Measurements from ENCODE around the gene PFKL.

The PFKL gene

DNA sequence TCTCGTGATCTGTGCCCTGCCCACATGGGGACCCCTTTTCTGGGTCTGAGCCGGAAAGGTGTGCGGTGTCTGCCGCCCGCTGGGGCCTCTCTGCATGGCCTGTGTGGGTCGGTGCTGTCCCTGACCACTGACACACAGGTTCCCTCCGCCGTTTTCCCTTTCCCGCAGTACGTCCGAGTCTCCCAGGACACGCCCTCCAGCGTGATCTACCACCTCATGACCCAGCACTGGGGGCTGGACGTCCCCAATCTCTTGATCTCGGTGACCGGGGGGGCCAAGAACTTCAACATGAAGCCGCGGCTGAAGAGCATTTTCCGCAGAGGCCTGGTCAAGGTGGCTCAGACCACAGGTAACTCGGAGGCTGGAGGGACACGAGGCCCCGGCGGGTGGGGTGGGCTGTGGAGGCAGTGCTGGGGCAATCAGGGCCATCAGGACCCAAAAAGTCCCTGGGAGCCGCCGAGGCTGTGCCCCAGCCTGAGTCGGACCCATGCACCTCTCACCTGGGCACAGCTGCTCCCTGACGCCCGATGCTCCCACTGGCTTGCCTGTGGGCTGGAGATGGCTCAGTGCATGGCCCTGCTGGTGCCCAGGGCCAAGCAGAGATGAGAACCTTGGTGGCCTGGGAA is 66.8 kb downstream of the PFKL start:
- TF ChIP-seq, protein P1, sequence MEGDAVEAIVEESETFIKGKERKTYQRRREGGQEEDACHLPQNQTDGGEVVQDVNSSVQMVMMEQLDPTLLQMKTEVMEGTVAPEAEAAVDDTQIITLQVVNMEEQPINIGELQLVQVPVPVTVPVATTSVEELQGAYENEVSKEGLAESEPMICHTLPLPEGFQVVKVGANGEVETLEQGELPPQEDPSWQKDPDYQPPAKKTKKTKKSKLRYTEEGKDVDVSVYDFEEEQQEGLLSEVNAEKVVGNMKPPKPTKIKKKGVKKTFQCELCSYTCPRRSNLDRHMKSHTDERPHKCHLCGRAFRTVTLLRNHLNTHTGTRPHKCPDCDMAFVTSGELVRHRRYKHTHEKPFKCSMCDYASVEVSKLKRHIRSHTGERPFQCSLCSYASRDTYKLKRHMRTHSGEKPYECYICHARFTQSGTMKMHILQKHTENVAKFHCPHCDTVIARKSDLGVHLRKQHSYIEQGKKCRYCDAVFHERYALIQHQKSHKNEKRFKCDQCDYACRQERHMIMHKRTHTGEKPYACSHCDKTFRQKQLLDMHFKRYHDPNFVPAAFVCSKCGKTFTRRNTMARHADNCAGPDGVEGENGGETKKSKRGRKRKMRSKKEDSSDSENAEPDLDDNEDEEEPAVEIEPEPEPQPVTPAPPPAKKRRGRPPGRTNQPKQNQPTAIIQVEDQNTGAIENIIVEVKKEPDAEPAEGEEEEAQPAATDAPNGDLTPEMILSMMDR (IDR thresholded peaks at IDR 0.05): no peak

DNA sequence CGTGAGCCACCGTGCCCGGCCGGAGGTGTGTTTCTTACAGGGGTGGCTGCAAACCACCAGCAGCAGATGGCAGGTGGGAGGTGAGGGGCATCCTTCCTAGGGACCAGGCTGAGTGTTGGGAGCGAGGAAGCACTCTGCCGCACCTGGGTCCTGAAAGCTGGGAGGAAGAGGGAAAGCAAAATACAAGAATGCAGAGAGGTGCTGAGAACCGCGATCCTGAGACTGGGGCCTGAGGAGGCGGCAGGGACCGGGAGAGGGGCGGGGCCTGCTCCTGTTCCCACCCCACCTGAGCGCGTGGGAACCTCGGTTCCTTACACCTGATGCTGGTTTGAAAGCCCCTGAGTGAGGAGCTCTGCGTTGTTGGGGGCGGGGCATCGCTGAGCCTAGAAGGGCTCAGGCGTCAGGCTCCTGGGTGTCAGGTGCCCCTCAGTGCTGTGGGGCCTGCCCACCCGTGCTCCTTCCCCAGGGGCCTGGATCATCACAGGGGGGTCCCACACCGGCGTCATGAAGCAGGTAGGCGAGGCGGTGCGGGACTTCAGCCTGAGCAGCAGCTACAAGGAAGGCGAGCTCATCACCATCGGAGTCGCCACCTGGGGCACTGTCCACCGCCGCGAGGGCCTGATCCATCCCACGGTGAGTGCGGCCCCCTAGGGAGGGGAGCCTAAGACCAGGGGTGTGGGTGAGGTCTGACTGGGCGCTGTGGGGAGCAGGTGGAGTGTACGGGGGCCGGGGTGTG is 69.0 kb downstream of the PFKL start:
- TF ChIP-seq, protein P1 (IDR thresholded peaks at IDR 0.05): no peak

DNA sequence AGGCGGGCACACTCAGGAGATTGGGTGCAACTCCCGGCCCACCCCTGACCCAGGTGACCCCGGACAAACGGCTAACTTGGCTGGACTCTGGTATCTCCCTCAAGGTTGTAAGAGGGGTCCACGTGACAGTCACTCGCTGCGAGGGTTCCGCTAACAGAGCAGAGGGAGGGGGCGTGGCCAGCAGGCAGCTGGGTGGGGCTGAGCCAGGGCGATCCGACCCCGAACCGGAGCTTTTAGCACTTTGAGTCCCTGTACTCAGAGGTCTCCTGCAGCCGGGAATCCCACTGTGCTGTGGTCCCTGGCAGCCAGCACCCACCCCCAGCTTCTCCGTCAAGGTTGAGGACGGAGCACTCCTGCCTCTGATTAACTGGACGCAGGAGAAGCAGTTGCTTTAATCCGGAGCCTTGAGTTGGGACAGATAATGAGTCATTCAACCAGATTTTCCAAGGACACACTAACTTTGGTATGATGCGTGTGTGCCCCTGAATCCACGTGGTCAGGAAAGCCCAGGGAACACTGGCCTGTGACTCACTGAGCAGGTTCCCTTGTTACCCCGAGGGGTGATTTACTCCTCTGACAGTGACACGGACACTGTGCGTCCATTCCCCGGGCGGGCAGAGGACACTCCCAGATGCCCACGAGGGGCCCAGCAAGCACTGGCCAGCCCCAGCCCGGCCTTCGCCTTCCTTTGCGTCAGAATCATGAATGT is 70.3 kb downstream of the PFKL start:
- TF ChIP-seq, protein P1 (IDR thresholded peaks at IDR 0.05): no peak

DNA sequence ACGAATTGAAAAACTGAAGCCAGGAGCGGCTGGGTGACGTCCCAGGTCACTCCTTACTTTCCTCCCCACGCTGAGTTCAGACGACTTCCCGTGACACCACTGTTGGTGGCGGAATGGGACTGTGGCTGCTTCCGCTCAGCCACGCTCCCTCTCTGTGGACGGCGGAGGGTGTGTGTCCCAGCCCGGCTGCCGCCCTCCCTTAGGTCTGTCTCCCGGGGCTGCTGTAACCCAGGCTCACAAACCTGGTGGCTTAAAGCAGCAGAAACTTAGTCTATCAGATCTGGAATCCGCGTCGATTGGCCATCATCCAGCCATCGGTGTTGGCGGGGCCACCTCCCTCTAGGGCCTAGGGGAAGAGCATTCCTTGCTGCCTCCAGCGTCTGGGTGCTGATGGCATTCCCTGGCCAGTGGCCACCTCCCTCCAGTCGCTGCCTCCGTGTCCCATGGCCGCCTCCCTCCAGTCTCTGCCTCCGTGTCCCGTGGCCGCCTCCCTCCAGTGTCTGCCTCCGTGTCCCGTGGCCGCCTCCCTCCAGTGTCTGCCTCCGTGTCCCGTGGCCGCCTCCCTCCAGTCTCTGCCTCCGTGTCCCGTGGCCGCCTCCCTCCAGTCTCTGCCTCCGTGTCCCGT is 71.0 kb downstream of the PFKL start:
- TF ChIP-seq, protein P1 (IDR thresholded peaks at IDR 0.05): no peak

DNA sequence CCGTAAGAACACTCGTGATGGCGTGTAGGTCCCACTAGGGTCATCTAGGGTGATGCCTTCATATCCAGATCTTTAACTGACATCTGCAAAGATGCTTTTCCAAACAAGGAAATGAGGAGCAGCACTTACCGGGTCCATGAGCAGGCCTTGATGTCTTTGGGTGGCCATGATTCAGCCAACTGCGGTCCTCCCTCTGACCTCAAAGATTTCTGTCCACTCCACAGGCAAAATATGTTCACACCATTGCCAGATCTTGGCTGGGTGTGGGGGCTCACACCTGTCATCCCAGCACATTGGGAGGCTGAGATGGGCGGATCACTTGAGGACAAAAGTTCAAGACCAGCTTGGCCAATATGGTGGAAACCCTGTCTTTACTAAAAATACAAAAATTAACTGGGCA is 71.7 kb downstream of the PFKL start:
- TF ChIP-seq, protein P1 (IDR thresholded peaks at IDR 0.05): no peak

DNA sequence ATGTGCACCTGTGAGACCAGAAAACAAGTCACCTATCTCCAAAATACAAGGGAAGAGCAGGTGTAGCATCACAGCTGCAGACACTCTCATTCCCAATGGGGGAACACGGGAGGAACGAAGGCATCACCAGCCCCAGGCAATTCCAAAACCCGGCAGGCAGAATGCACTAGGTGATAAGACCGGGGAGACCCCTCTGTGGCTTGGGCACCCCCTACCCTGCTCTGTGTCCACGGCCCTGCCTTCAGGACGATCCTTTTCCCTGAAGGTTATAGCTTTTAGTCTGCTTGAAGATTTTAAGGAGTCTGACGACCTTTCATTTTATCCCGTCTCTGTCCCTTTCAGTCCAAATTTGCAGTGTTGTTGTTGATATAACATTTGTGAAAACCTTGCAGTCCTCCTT is 72.8 kb downstream of the PFKL start:
- TF ChIP-seq, protein P1 (IDR thresholded peaks at IDR 0.05): no peak

DNA sequence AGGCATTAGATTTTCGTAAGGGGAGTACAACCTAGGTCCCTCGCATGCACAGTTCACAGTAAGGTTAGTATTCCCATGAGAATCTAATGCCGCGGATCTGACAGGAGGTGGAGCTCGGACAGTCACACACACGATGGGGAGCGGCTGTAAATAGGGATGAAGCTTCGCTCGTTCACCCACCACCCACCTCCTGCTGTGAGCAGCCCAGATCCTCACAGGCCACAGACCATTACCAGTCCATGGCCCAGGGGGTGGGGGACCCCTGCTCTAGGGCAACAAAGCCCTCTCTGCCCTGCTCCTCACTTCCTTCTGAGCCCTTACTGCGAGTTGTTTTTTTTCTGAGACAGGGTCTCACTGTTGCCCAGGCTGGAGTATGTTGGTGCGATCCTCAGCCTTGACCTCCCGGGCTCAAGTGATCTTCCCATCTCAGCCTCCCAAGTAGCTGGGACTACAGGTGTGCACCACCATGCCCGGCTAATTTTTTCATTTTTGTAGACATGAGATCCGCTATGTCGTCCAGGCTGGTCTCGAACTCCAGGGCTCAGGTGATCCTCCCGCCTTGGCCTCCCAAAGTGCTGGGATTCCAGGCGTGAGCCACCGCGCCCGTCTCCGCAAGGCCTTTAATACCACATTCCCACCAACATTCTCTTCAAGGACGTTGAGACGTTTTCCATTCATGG is 74.9 kb downstream of the PFKL start:
- TF ChIP-seq, protein P1 (IDR thresholded peaks at IDR 0.05): no peak

Data from LNCAP (cell line).